SU-DHL-6 (cell line): Measurements from ENCODE around the gene WDR36.

Source experiments
- H2AFZ ChIP-seq: fragments of 200-600 bp; sonication (generic); 2 replicates; pipeline ENCODE4 v1.6.1; 2014; ENCODE audit warnings: low read depth, mild to moderate bottlenecking, moderate library complexity, mixed read lengths, antibody characterized with exemption, low read length; ENCODE audit not compliant: severe bottlenecking
- H3F3A ChIP-seq: fragments of 200-600 bp; shearing (Covaris generic); 2 replicates; pipeline ENCODE4 v1.6.0; 2016; ENCODE audit warnings: antibody characterized with exemption, mild to moderate bottlenecking; ENCODE audit not compliant: insufficient read depth
- H3K27ac ChIP-seq: fragments of 200-600 bp; sonication (generic); 2 replicates; pipeline ENCODE4 v1.5.1; 2016; ENCODE audit warnings: low read depth, mild to moderate bottlenecking, low read length, moderate library complexity, mixed read lengths
- H3K27me3 ChIP-seq: fragments of 200-600 bp; sonication (generic), shearing (Covaris generic); 2 replicates; pipeline ENCODE4 v1.6.0; 2014; ENCODE audit warnings: mild to moderate bottlenecking, low read length
- H3K36me3 ChIP-seq: fragments of 200-600 bp; sonication (generic); 2 replicates; pipeline ENCODE4 v1.6.1; 2014; ENCODE audit warnings: mild to moderate bottlenecking, low read length, mixed read lengths
- H3K4me2 ChIP-seq: fragments of 300-600, 200-600 bp; shearing (Covaris generic), sonication (generic); 2 replicates; pipeline ENCODE4 v1.6.0; 2014; ENCODE audit warnings: low read length, low read depth, mild to moderate bottlenecking; ENCODE audit not compliant: poor library complexity, severe bottlenecking
- H3K4me3 ChIP-seq: fragments of 200-600 bp; sonication (generic); 2 replicates; pipeline ENCODE4 v1.5.1; 2014; ENCODE audit warnings: antibody characterized with exemption, low read length, mild to moderate bottlenecking, mixed read lengths; ENCODE audit not compliant: insufficient read depth, poor library complexity, severe bottlenecking
- H3K79me2 ChIP-seq: fragments of 200-600 bp; sonication (generic); 2 replicates; pipeline ENCODE4 v1.6.1; 2014; ENCODE audit warnings: mild to moderate bottlenecking, low read length, moderate library complexity; ENCODE audit not compliant: insufficient read depth
- H3K9ac ChIP-seq: fragments of 200-600 bp; sonication (generic); 2 replicates; pipeline ENCODE4 v1.7.0; 2014; ENCODE audit warnings: mild to moderate bottlenecking, low read length
- H3K9me2 ChIP-seq: fragments of 200-600 bp; sonication (generic); replicated peaks from 2 replicates; pipeline ENCODE4 v1.6.1; 2014; ENCODE audit warnings: low read length; ENCODE audit not compliant: insufficient read depth
- H3K9me3 ChIP-seq: fragments of 200-600 bp; sonication (generic); 2 replicates; pipeline ENCODE4 v1.6.1; 2014; ENCODE audit warnings: low read length, mixed read lengths; ENCODE audit not compliant: insufficient read depth
- H4K20me1 ChIP-seq: fragments of 200-600 bp; sonication (generic); 2 replicates; pipeline ENCODE4 v1.6.1; 2014; ENCODE audit warnings: low read depth, mild to moderate bottlenecking, antibody characterized with exemption, low read length, moderate library complexity, mixed read lengths
- CTCF ChIP-seq: fragments of 200-600 bp; sonication (generic); IDR thresholded peaks from one replicate; pipeline ENCODE4 v1.5.1; 2017; ENCODE audit warnings: antibody characterized with exemption, mild to moderate bottlenecking, low read length, moderate library complexity; ENCODE audit not compliant: insufficient read depth, poor library complexity, severe bottlenecking
- EZH2phosphoT487 ChIP-seq: fragments of 200-600 bp; sonication (generic), shearing (Covaris generic); conservative IDR thresholded peaks from 2 replicates; pipeline ENCODE4 v1.6.1; 2018; ENCODE audit warnings: mild to moderate bottlenecking, antibody characterized with exemption, low read length, moderate library complexity, mixed read lengths

Gene WDR36

GRCh38 chr5:111143910-111144309 is 51.8 kb downstream of the WDR36 start:
- H3K4me3 ChIP-seq = no peak overlapping the region
- no peak overlapping the region for H3K4me2 ChIP-seq
- no peaks in the 10 kb centered on the region for H3F3A ChIP-seq
- H4K20me1 ChIP-seq = no peaks in the 10 kb centered on the region
- H3K9ac ChIP-seq = no peak overlapping the region
- TF ChIP-seq EZH2phosphoT487 = no peak
- no peak for TF ChIP-seq CTCF
- H3K79me2 ChIP-seq = no peaks in the 10 kb centered on the region
- H3K9me2 ChIP-seq = no peaks in the 10 kb centered on the region
- no peak overlapping the region for H2AFZ ChIP-seq
- H3K36me3 ChIP-seq = no peaks in the 10 kb centered on the region
- H3K27ac ChIP-seq = no peak overlapping the region
- H3K27me3 ChIP-seq = no peaks in the 10 kb centered on the region
- H3K9me3 ChIP-seq = no peaks in the 10 kb centered on the region

- Histone ChIP-seq H3K79me2 (no peaks in the 10 kb centered on the region), H2AFZ (no peak overlapping the region), H3K9me3 (no peaks in the 10 kb centered on the region), H3K36me3 (no peaks in the 10 kb centered on the region), H3K9me2 (no peaks in the 10 kb centered on the region), H3K4me3 (no peak overlapping the region), H3K27me3 (no peaks in the 10 kb centered on the region), H3K27ac (no peak overlapping the region), H3K9ac (no peak overlapping the region), H3K4me2 (no peak overlapping the region), H4K20me1 (no peaks in the 10 kb centered on the region), H3F3A (no peaks in the 10 kb centered on the region)
- TF ChIP-seq CTCF (no peak), EZH2phosphoT487 (no peak)
These were observed 52.3 kb downstream of the WDR36 start for GRCh38 chr5:111144352-111144930.

- H3K9me3 ChIP-seq = no peaks in the 10 kb centered on the region
- no peaks in the 10 kb centered on the region for H4K20me1 ChIP-seq
- H3K27ac ChIP-seq = no peak overlapping the region
- H3K27me3 ChIP-seq = no peaks in the 10 kb centered on the region
- H2AFZ ChIP-seq = no peak overlapping the region
- no peaks in the 10 kb centered on the region for H3K36me3 ChIP-seq
- no peak overlapping the region for H3K4me3 ChIP-seq
- TF ChIP-seq CTCF = no peak
- no peak for TF ChIP-seq EZH2phosphoT487
- H3K9me2 ChIP-seq = no peaks in the 10 kb centered on the region
- H3K79me2 ChIP-seq = no peaks in the 10 kb centered on the region
- no peaks in the 10 kb centered on the region for H3F3A ChIP-seq
- no peak overlapping the region for H3K4me2 ChIP-seq
- no peak overlapping the region for H3K9ac ChIP-seq
These were observed 53.9 kb downstream of the WDR36 start for GRCh38 chr5:111146053-111146452.
